ENCODE data around the gene NUP205.

NUP205 gene, protein sequence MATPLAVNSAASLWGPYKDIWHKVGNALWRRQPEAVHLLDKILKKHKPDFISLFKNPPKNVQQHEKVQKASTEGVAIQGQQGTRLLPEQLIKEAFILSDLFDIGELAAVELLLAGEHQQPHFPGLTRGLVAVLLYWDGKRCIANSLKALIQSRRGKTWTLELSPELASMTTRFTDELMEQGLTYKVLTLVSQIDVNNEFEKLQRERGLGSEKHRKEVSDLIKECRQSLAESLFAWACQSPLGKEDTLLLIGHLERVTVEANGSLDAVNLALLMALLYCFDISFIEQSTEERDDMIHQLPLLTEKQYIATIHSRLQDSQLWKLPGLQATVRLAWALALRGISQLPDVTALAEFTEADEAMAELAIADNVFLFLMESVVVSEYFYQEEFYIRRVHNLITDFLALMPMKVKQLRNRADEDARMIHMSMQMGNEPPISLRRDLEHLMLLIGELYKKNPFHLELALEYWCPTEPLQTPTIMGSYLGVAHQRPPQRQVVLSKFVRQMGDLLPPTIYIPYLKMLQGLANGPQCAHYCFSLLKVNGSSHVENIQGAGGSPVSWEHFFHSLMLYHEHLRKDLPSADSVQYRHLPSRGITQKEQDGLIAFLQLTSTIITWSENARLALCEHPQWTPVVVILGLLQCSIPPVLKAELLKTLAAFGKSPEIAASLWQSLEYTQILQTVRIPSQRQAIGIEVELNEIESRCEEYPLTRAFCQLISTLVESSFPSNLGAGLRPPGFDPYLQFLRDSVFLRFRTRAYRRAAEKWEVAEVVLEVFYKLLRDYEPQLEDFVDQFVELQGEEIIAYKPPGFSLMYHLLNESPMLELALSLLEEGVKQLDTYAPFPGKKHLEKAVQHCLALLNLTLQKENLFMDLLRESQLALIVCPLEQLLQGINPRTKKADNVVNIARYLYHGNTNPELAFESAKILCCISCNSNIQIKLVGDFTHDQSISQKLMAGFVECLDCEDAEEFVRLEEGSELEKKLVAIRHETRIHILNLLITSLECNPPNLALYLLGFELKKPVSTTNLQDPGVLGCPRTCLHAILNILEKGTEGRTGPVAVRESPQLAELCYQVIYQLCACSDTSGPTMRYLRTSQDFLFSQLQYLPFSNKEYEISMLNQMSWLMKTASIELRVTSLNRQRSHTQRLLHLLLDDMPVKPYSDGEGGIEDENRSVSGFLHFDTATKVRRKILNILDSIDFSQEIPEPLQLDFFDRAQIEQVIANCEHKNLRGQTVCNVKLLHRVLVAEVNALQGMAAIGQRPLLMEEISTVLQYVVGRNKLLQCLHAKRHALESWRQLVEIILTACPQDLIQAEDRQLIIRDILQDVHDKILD (N-terminal part only)

DNA sequence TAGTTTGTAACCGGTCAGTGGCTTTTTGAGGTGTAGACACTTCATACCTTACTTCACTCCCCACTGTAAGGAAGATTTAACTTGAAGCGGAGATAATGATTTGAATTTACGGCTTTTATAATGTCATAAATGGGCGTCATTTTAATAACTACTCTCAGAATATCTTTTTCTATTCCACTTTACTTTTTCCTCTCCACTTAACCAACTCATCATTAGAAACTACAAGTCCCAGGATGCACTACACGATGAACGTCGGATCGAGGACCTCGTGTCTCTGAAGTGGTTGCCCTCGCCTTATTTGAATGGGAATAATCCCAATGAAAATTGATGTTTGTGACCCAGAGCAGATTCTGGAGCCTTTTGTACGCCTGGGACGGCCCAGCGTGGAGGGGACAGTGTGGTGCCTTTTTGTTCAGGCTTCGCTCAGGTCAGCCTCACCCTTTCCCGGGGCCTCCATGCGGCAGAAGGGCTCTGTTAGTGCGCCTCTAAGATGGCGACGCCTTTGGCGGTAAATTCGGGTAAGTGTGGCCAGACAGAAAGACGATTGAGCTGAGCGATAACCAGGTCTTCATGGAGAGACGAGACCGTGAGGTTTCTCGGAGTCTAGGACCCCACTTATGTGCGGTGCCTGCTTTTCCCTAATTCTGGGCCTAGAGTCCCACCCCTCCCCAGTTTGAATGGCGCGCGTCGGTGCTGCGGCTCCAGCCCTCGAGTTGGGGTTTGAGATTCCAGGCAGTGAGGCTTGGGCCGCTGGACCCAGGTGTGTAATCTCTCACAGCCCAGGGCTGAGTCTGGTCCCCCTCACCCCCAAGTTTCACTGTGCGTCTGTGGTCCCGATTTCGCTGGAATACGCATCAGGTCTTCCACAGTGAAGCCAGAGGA, at the start of gene NUP205:
TSS of gene NUP205 (plus strand) at position 463 of the 882 bp plus-strand sequence. CDS start at position 491, 28 bp downstream.
- TF ChIP-seq CTCF (IDR thresholded peaks at IDR 0.05; ENCODE audit: insufficient read depth, low read length, poor library complexity, severe bottlenecking): no peak
- peak within 1 kb of the TSS; percentile 84 for H3K4me3 ChIP-seq (replicated peaks; ENCODE audit: low read depth, low read length)

DNA sequence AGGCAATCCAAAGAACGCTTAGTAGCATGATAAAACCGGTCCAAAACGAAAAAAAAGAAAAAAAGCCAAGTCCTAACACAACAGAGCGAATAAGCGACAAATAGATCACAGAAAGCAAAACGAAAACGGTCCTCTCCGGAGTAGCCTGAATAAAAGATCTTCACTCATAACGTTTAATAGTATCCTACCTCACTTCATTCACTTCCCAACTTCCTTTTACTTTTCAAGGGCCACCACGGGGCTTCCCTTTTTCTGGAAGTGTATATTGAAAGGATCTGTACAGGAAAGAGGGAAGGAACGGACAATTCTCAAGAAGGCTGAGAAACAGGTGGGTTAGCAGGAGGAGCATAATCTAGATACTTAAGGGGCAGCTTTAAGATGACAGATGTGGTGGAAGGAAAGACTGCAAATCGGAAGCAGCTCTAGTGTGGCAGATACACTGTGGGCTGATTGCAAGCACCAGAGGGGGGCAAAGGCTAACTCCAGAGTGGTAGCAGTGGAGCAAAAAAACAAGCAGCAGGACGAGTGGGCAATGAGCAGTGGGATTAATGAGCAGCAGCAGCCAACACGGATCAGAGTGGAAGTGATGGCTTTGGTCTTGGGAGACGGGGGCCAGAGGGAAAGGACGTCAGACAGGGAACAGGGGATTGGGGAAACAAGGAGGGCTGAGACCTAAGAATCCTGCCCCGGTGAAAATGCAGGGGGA, 48.7 kb upstream of the NUP205 start:
- no peak for DNase-seq (ENCODE audit: extremely low read depth, insufficient read length)
- no peak for TF ChIP-seq CTCF (IDR thresholded peaks at IDR 0.05; ENCODE audit: insufficient read depth, low read length, poor library complexity, severe bottlenecking)

More for the DNA sequence above, at the start of gene NUP205:
- peak; percentile 93 for DNase-seq (ENCODE audit: extremely low read depth, insufficient read length)
- no peaks in the 10 kb centered on the region for H3K27me3 ChIP-seq (replicated peaks; ENCODE audit: control insufficient read depth, insufficient read depth, low read length)
- H3K36me3 ChIP-seq (ENCODE audit: control insufficient read depth, insufficient read depth, low read length): no peaks in the 10 kb centered on the region

DNA sequence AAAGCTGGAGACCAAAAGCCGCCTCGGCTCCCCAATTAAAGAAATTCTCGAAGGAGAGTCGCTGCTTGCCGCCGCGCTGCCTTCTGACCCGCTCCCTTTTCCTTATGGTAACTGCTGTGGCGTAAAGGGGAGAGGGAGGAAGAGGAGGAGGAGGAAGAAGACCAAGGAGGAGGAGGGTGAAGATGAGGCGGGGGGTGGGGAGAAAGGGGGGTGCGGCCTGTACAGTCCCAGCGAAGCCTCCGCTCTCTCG, 48.2 kb upstream of the NUP205 start:
- no peak for TF ChIP-seq CTCF (IDR thresholded peaks at IDR 0.05; ENCODE audit: insufficient read depth, low read length, poor library complexity, severe bottlenecking)
- peak overlapping the region; percentile 82 for H3K4me3 ChIP-seq (replicated peaks; ENCODE audit: low read depth, low read length)
- H3K27me3 ChIP-seq (replicated peaks; ENCODE audit: control insufficient read depth, insufficient read depth, low read length): no peaks in the 10 kb centered on the region
- no peak for DNase-seq (ENCODE audit: extremely low read depth, insufficient read length)
- H3K36me3 ChIP-seq (ENCODE audit: control insufficient read depth, insufficient read depth, low read length): no peaks in the 10 kb centered on the region

More for the DNA sequence above, 48.7 kb upstream of the NUP205 start:
- Histone ChIP-seq H3K36me3 (ENCODE audit: control insufficient read depth, insufficient read depth, low read length) (no peaks in the 10 kb centered on the region), H3K4me3 (replicated peaks; ENCODE audit: low read depth, low read length) (peak overlapping the region; percentile 82), H3K27me3 (replicated peaks; ENCODE audit: control insufficient read depth, insufficient read depth, low read length) (no peaks in the 10 kb centered on the region)

- peak; percentile 98 for DNase-seq (ENCODE audit: extremely low read depth, insufficient read length)
- no peak for TF ChIP-seq CTCF (IDR thresholded peaks at IDR 0.05; ENCODE audit: insufficient read depth, low read length, poor library complexity, severe bottlenecking)
- no peaks in the 10 kb centered on the region for H3K36me3 ChIP-seq (ENCODE audit: control insufficient read depth, insufficient read depth, low read length)
- no peaks in the 10 kb centered on the region for H3K27me3 ChIP-seq (replicated peaks; ENCODE audit: control insufficient read depth, insufficient read depth, low read length)
- peak within 1 kb of the TSS; percentile 82 for H3K4me3 ChIP-seq (replicated peaks; ENCODE audit: low read depth, low read length)
Observed at GRCh38 chr7:135509839-135510591, 47.7 kb upstream of the NUP205 start, which contains the start of gene CNOT4. CNOT4 (minus strand) TSS chr7:135510102; CDS start chr7:135438331, 71,771 bp downstream.

Data from GM06990 (cell line).